Hippocampal formation (tissue), 2 donors: ENCODE results near the gene ABHD16A.

ENCODE experiments used
- DNase-seq, 2 donors: peaks; one replicate each; lab custom pipeline; 2025; lab: John Stamatoyannopoulos, UW

Gene ABHD16A

DNA sequence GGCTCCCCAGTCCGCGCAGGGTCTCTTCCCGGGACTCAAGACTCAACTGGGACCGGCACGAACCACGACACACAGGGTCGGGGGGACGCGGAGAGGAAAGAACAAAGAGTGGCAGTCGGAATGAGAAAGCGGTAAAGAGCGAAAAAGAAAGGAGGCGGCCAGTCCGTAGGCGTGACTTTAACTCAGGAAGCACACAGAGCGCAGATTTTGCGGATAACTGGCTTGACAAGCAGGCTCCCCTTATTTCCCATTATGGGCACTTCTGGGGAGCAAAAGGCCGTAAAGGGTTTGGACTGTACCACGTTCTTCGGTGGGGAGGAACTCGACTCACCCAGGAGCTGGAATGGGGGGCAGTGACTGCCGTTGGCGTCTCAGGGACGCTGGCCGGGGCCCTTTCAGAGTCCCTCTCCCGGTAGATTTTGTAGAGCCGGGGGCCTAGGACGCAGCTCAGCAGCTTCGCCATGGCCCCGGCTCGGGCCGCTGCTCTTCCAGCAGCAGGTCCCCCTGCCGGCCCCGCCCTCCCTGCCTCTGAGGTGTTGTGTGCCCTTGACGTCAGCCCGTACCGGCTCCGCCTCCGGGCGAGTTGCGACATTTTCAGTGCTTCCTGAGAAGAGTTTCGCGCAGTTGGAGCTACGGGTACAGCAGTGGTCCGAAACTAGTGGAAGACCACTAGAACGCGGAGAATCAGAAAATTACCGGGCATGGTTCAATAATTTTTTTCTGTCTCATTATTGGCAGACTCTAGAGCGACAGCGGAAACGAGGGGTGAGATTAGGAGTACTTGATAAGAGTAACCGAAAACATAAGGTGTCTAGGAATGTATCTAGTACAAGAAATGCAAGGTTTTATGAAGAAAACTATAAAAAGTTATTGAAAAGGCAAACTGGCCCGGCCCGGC is at the start of gene ABHD16A:
Gene ABHD16A (minus strand): TSS at position 506 of the 898 bp plus-strand sequence. CDS start 43 bp downstream, at position 463.
- peak; percentile 94 to 97 for DNase-seq

DNA sequence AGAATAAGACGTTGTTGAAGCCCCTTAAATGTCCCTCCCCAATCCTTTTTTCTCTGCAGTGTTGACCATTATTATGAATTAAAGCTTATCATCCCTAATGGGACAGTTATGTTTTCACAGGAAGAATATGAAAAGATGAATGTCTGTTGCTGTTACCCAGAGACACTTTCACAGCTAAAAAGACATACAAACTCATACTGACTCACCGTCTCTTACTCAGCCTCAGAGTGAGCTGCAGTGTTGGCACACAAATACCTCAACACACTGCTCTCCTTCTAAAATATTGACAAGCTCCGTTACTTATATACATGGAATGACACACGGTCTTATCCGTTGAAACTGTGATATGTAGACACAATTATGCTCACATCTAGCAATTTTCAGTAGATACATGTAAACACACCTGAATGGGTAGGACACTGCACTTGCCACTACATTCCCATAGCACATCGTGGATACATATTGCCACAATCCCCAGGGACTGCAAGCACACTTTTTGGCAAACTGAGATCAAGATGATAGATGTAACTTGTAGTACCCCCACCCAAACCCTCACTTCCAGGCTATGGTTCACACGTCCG is 49.7 kb upstream of the ABHD16A start:
- no peak for DNase-seq

- no peak for DNase-seq
Observed at GRCh38 chr6:31750411-31751022, 47.4 kb upstream of the ABHD16A start.

DNA sequence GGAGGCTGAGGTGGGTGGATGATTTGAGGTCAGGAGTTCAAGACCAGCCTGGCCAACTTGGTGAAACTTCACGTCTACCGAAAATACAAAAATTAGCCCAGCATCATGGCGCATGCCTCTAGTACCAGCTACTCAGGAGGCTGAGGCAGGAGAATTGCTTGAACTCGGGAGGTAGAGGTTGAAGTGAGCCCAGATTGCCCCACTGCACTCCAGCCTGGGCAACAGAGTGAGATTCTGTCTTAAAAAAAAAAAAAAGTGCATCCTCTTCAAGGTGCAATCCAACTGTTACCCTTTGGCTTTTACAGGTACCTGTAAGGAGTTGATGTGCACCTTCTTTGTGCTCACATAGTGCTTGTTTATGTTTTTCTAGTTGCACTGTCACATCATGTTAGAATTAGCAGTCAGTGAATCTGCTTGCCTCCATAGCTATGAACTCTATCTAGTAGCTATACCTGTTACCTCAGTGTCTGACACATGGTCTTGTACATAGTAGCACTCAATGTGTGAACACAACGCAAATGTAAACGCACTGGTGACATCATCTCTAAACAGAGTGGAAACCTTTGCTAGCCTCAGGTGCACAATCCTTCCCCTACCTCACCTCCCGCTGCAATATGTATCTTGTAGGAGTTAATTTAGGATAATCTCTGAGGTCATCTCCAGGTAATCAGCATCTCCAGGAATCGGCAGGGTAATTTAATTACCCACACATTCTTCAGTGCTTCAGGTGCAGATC is 46.3 kb upstream of the ABHD16A start:
- no peak for DNase-seq

DNA sequence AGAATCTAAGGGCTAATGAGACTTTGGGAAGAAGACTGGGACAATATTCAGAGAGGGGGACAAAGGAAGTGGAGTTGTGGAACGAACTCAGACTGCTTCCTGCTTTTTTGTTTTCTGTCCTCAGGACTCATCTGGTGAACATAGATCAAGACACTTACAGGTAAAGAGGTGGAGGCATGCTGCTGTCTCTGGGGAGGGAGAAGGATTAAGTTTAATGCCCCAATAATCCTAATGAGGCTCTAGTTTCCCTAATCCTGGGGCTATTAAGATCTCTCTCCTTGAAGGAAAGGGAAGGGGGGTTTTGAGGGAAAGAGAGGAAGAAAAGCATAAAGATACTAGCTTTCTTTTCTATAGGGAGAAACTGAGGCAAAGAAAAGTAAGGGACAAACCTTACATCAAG is 41.3 kb upstream of the ABHD16A start:
- DNase-seq = no peak

- DNase-seq = no peak
Observed at GRCh38 chr6:31742894-31743293, 39.8 kb upstream of the ABHD16A start.

- DNase-seq = no peak
Observed at GRCh38 chr6:31741815-31742214, 38.7 kb upstream of the ABHD16A start.

GRCh38 chr6:31740397-31741223 is 37.5 kb upstream of the ABHD16A start:
- peak in 1 of 2 donors; percentile 32 for DNase-seq

DNA sequence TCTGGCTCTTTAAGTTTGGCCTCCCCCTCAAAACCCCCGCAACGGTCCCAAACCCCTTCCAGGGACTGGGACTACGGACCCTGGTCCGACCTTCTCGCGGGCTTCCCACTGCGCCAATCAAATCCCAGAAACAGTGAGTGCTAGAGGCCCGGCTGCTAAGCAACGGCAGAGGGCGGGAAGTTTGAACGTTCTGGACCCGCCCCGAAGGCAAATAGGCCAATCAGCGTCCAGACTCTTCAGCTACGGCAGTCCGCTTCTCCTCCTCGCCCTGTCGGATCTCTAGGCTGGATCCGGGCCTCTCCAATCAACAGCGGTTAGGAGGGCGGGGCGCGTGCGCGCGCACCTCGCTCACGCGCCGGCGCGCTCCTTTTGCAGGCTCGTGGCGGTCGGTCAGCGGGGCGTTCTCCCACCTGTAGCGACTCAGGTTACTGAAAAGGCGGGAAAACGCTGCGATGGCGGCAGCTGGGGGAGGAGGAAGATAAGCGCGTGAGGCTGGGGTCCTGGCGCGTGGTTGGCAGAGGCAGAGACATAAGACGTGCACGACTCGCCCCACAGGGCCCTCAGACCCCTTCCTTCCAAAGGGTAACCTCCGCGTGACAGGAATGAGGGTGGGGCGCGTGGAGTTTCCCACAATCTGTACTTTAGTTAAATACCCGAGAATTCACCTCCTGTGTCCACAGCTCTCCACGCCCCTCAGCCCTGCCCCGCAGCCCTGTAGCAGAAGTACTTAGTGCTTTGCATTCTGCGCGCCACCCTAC is 36.7 kb upstream of the ABHD16A start, which contains the start of gene MSH5:
Gene MSH5 (plus strand): TSS at position 367 of the 758 bp plus-strand sequence. CDS start 462 bp downstream, outside the sequence.
- peak; percentile 95 to 97 for DNase-seq

DNA sequence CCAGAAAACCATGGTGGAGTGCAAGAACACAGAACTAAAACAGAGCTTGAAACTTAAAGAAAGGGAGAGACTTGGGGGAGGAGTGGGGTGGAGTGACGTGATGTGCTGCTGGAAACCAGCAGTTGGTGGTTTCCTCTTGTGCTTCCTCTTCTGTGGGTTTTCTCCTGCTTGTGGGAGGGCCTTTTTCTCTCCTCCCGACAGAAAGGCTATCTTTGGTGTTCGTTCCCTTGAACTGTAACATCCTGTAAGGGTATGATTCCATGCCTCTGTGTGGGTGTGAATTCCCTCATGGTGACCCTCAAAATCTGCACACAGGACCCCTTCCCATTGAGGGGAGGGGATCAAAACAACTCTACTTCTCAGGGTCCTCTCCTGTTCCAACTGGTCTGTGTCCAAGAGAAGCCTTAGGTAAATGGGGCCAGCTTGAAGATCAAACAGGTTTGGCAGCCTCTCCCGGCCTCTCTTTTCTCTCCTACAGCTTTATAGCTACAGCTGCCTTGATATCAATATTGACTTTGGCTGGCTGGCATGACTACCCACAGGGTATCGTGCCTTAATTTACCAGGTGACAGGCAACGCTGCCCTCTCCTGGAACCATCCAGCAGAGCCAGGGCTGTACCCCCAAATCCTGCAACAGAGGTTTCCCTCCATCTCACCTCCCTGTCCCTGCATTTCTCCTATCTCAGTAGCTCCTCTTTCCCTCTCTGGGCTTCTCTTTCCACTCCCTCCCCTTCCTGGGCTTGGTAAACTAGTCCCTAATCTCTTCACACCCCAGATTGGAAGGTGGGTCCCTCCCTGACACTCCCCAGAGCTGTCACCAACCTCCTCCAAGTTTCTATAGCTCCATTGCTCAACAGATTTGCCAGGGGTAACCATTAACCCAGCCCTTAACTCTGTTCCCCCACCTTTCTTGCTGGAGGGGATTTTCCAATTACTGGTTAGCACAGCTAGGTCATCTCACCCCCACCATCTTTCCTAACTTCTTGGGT is 35.2 kb upstream of the ABHD16A start:
- peak; percentile 13 to 34 for DNase-seq

DNA sequence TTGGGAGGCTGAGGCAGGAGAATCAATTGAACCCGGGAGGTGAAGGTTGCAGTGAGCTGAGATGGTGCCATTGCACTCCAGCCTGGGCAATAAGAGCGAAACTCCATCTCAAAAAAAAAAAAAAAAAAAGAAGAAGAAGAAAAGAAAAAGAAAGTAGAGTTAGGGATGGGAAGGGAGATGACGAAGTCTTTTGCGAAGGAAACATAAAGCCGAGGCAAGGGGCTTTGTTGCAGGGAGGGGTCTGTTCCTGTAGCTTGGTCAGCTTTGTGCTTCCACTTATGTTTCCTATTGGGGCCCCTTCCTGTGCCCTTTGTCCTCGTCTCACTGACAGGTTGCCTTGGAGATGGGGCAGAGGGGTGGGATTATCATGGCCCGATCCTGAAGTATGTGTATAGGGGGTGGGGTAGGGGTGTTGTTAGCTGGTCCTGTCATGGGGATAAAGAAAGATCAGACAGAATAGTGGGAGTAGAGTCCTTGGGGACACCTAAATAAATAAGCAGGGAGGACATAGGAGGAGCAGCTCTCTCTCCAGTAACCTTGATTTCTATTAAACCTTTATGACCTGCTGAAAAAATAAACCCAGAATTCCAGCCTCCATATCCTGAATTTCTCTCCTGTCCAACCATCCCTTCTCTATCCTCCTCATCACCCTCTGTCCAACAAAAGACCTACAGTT is 34.3 kb upstream of the ABHD16A start:
- DNase-seq = no peak

DNA sequence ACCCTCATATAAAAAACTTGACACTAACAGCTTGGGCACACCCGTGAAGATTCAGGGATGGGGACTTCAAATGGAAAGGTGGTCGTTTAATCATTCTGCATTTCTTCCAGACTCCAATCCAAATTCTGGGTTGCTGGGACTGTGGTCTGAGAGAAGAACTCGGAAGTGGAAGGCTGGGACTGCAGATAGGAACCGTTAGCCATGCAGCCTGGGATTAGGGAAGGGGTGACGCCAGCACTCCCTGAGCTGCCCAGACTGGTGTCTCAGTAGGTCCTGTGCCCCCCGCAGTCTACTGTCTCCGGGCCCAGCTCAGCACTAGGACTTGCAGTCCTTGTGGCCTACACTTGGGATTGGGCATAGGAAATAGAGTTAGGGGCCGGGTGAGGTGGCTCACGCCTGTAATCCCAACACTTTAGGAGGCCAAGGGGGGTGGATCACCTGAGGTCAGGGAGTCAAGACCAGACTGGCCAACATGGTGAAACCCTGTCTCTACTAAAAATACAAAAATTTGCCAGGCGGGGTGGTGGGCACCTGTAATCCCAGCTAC is 33.7 kb upstream of the ABHD16A start:
- no peak for DNase-seq

GRCh38 chr6:31736021-31736767 is 33.1 kb upstream of the ABHD16A start, which contains the start of gene CLIC1:
CLIC1 (minus strand) TSS chr6:31736530; CDS start chr6:31736300, 230 bp downstream.
- DNase-seq = peak in 1 of 2 donors; percentile 27

- no peak for DNase-seq
Observed at GRCh38 chr6:31734821-31735406, 31.8 kb upstream of the ABHD16A start.

DNA sequence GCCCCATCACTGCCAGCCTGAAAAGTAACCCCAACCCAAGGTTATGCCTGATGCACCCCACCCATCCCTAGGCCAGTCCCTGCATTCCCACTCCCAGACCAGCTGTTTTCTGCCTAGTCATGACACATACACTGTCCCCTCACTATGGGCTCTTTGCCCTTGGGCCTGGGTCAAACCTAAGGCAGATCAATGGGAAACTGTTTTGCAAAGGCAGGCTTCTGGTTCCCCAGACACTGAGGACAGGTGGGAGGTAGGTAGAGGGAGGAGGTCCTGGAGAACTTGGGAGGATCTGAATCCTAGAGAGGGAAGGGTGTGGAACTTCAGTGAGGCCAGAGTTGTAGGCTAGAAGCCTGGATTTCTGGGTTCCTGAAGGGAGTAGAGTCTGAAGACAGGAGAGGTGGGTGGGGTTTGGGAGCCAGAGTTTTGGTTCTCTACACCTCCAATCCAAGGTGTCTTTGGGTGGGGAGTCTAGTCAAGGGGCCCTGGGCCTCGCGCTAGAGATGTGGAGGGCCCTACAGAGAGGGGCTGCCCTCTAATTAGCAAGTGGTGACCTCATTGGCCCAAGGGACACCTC is 31.2 kb upstream of the ABHD16A start:
- DNase-seq = no peak

DNA sequence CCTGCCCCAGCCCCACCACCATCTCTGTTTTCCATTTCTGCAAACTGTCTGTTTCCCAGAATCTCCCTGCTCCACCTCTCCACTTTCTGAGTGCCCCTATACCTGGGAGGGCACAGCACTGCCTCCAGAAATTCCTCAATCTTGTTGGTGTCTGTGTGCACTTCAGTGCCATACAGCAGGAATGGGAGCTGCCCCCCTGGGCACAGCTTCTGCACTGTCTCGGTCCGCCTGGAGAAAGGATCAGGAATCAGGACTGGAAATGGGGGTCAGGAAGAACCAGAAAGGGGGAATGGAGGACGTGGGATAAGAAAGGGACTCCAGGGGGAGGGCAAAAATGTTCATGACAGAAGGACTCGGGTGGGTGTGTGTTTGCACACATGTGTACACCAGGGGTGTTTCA is 30.6 kb upstream of the ABHD16A start:
- no peak for DNase-seq

DNA sequence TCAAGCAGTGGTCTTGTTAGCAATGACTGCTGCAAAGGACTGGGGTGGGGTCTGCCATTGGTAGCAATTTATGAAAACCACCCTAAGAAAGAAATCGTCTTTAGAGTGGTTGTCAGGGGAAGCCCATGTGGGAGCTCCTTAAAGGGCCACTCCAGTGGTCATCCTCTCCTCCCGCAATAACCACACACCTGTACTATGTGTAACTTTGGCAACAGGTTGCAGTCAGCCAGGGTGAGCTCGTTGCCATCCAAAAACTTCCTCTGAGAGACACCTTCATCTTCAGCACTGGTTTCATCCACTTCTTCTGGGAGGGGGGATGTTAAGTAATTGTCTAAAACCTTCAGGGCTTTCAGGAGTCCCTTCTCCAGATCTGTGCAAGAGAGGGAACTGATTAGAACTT is 28.9 kb upstream of the ABHD16A start:
- DNase-seq = no peak
